Epithelial cell of esophagus (primary cell): Measurements from ENCODE around the gene FIBP.

Experiments used
- DNase-seq: peaks from one replicate; pipeline ENCODE4 v3.0.0; 2010; ENCODE audit warnings: low read depth
- H3K4me3 ChIP-seq: 2 replicates; pipeline ENCODE4 v1.5.1; 2011; ENCODE audit warnings: mild to moderate bottlenecking, low read length, control low read depth
- CTCF ChIP-seq: IDR thresholded peaks from 2 replicates; pipeline ENCODE4 v1.5.1; 2011; ENCODE audit warnings: low read depth, mild to moderate bottlenecking, low read length, control low read depth, inconsistent platforms; ENCODE audit not compliant: insufficient read depth; ENCODE audit errors: missing control alignments

The FIBP gene

GRCh38 chr11:65915101-65915820 lies 27.0 kb upstream of the FIBP start:
- H3K4me3 ChIP-seq: no peak overlapping the region
- TF ChIP-seq CTCF: no peak

GRCh38 chr11:65912845-65913244 lies 24.6 kb upstream of the FIBP start:
- no peak for TF ChIP-seq CTCF
- DNase-seq: peak; percentile 92
- H3K4me3 ChIP-seq: no peak overlapping the region

More at GRCh38 chr11:65915101-65915820, 27.0 kb upstream of the FIBP start:
- no peak for DNase-seq

GRCh38 chr11:65911682-65912568 lies 23.7 kb upstream of the FIBP start:
- DNase-seq: peak; percentile 72
- H3K4me3 ChIP-seq: no peak overlapping the region
- TF ChIP-seq CTCF: peak; percentile 19

GRCh38 chr11:65907878-65908277 lies 19.6 kb upstream of the FIBP start:
- DNase-seq: no peak
- no peak overlapping the region for H3K4me3 ChIP-seq
- TF ChIP-seq CTCF: no peak

- TF ChIP-seq CTCF: no peak
- no peak overlapping the region for H3K4me3 ChIP-seq
- DNase-seq: peak; percentile 52
These were observed 18.3 kb upstream of the FIBP start for GRCh38 chr11:65906602-65907001.

- TF ChIP-seq CTCF: no peak
- no peak overlapping the region for H3K4me3 ChIP-seq
- no peak for DNase-seq
These were observed 15.4 kb upstream of the FIBP start for GRCh38 chr11:65903715-65904114.
